Calu3 (cell line): ENCODE results near the gene CEACAM7. TPM values are rescaled to one million over a fixed set of nuclear protein-coding genes. Genes with fewer than 3 reads are reported as not detected.

Experiments used
- BruUV-seq: library from RNA; stranded (reverse); fragments of 400-500 nt; replicated peaks from 2 replicates; lab custom pipeline; 2021; lab: Mats Ljungman, UMichigan
- CTCF ChIA-PET: fragments of 300-600 bp; sonication (Branson Sonifier 250); formaldehyde crosslinking; loops from one replicate; lab custom pipeline; 2022; ENCODE audit warnings: antibody characterized with exemption; lab: Charles Lee
- DNase-seq: peaks from one replicate; pipeline ENCODE4 v3.0.0; 2022
- H3K27ac Mint-ChIP-seq: one replicate; pipeline ENCODE4 v1.8.0; 2022; ENCODE audit warnings: mixed read lengths; ENCODE audit not compliant: unreplicated experiment
- H3K27me3 Mint-ChIP-seq: one replicate; pipeline ENCODE4 v1.8.0; 2022; ENCODE audit warnings: mixed read lengths; ENCODE audit not compliant: unreplicated experiment
- H3K36me3 Mint-ChIP-seq: one replicate; pipeline ENCODE4 v1.8.0; 2022; ENCODE audit warnings: mild to moderate bottlenecking, moderate library complexity, mixed read lengths; ENCODE audit not compliant: insufficient read depth, unreplicated experiment
- H3K4me1 Mint-ChIP-seq: one replicate; pipeline ENCODE4 v1.8.0; 2022; ENCODE audit warnings: mild to moderate bottlenecking, low read depth, mixed read lengths; ENCODE audit not compliant: unreplicated experiment
- H3K4me3 Mint-ChIP-seq: one replicate; pipeline ENCODE4 v1.8.0; 2022; ENCODE audit warnings: mild to moderate bottlenecking, low read depth, moderate library complexity, mixed read lengths; ENCODE audit not compliant: unreplicated experiment
- H3K9me3 Mint-ChIP-seq: one replicate; pipeline ENCODE4 v1.8.0; 2022; ENCODE audit warnings: low read depth, mixed read lengths; ENCODE audit not compliant: unreplicated experiment
- intact Hi-C: fragments of 100-400 bp; cut with micrococcal nuclease; formaldehyde crosslinking; loops from one replicate; pipeline ENCODE4 v1.10.0; 2022; ENCODE audit not compliant: unreplicated experiment
- total RNA-seq: library from RNA; stranded (reverse); gene quantifications from 2 replicates; pipeline ENCODE4 v1.2.3, GENCODE V29; 2022
- TF ChIP-seq, protein P1 (sequence below): fragments of 200-600 bp; IDR thresholded peaks from one replicate; pipeline ENCODE4 v1.8.0; 2022; ENCODE audit warnings: antibody characterized with exemption; ENCODE audit not compliant: unreplicated experiment

Gene CEACAM7
- total RNA-seq, 1 experiment from 2014 or later: 5.9 TPM

DNA sequence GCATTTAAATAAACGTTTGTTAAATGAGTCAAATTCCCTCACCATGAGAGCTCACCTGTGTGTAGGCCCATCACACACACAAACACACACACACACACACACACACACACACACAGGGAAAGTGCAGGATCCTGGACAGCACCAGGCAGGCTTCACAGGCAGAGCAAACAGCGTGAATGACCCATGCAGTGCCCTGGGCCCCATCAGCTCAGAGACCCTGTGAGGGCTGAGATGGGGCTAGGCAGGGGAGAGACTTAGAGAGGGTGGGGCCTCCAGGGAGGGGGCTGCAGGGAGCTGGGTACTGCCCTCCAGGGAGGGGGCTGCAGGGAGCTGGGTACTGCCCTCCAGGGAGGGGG, 11.9 kb upstream of the CEACAM7 start:
- no peak overlapping the region for H3K4me3 Mint-ChIP-seq
- peak overlapping the region; percentile 55 for H3K27ac Mint-ChIP-seq
- DNase-seq: no peak
- peaks cover 4% of the 10 kb centered on the region for H3K27me3 Mint-ChIP-seq
- BruUV-seq: no TSS peak
- H3K9me3 Mint-ChIP-seq: no peaks in the 10 kb centered on the region
- TF ChIP-seq, protein P1, sequence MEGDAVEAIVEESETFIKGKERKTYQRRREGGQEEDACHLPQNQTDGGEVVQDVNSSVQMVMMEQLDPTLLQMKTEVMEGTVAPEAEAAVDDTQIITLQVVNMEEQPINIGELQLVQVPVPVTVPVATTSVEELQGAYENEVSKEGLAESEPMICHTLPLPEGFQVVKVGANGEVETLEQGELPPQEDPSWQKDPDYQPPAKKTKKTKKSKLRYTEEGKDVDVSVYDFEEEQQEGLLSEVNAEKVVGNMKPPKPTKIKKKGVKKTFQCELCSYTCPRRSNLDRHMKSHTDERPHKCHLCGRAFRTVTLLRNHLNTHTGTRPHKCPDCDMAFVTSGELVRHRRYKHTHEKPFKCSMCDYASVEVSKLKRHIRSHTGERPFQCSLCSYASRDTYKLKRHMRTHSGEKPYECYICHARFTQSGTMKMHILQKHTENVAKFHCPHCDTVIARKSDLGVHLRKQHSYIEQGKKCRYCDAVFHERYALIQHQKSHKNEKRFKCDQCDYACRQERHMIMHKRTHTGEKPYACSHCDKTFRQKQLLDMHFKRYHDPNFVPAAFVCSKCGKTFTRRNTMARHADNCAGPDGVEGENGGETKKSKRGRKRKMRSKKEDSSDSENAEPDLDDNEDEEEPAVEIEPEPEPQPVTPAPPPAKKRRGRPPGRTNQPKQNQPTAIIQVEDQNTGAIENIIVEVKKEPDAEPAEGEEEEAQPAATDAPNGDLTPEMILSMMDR: no peak
- CTCF ChIA-PET: interaction anchor here (0.7 to 2.7 kb wide), 8 partner anchors 9 to 95 kb away, joined by 3 to 27 read pairs (median 5); no protein-coding TSS in a partner anchor
- H3K4me1 Mint-ChIP-seq: peaks cover 26% of the 10 kb centered on the region
- H3K36me3 Mint-ChIP-seq: peaks cover 13% of the 10 kb centered on the region
- intact Hi-C loops: loop anchor here (2.0 kb wide), 1 partner anchor 47 kb away; no protein-coding TSS in a partner anchor

DNA sequence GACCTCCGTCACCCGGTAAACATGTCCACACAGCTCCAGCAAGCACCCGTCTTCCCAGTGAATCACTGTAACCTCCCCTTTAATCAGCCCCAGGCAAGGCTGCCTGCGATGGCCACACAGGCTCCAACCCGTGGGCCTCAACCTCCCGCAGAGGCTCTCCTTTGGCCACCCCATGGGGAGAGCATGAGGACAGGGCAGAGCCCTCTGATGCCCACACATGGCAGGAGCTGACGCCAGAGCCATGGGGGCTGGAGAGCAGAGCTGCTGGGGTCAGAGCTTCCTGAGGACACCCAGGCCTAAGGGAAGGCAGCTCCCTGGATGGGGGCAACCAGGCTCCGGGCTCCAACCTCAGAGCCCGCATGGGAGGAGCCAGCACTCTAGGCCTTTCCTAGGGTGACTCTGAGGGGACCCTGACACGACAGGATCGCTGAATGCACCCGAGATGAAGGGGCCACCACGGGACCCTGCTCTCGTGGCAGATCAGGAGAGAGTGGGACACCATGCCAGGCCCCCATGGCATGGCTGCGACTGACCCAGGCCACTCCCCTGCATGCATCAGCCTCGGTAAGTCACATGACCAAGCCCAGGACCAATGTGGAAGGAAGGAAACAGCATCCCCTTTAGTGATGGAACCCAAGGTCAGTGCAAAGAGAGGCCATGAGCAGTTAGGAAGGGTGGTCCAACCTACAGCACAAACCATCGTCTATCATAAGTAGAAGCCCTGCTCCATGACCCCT, 11.3 kb upstream of the CEACAM7 start:
- peaks cover 26% of the 10 kb centered on the region for H3K4me1 Mint-ChIP-seq
- DNase-seq: peak; percentile 52
- intact Hi-C loops: loop anchor here (2.0 kb wide), 1 partner anchor 47 kb away; no protein-coding TSS in a partner anchor
- H3K4me3 Mint-ChIP-seq: peak overlapping the region; percentile 7
- peak overlapping the region; percentile 55 for H3K27ac Mint-ChIP-seq
- CTCF ChIA-PET: interaction anchor here (0.6 to 2.7 kb wide), 20 partner anchors 7 to 1495 kb away, joined by 3 to 27 read pairs (median 5); partner anchors contain the start of gene CEACAM7
- TF ChIP-seq, protein P1: no peak
- no TSS peak for BruUV-seq
- no peaks in the 10 kb centered on the region for H3K9me3 Mint-ChIP-seq
- H3K36me3 Mint-ChIP-seq: peaks cover 13% of the 10 kb centered on the region
- no peaks in the 10 kb centered on the region for H3K27me3 Mint-ChIP-seq

DNA sequence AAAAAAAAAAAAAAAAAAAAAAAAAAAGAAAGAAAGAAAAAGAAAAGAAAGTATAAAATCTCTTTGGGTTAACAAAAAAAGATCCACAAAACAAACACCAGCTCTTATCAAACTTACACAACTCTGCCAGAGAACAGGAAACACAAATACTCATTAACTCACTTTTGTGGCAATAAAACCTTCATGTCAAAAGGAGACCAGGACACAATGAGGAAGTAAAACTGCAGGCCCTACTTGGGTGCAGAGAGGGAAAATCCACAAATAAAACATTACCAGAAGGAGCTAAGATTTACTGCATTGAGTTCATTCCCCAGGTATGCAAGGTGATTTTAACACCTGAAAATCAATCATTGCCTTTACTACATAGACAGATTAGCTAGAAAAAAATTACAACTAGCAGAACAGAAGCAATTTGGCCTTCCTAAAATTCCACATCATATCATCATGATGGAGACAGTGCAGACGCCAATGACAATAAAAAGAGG, 10.7 kb upstream of the CEACAM7 start:
- Mint-ChIP-seq H3K4me3 (peak overlapping the region; percentile 7), H3K27me3 (no peaks in the 10 kb centered on the region), H3K9me3 (no peaks in the 10 kb centered on the region), H3K4me1 (peaks cover 26% of the 10 kb centered on the region), H3K36me3 (peaks cover 13% of the 10 kb centered on the region), H3K27ac (peak overlapping the region; percentile 55)
- no TSS peak for BruUV-seq
- peak; percentile 55 for DNase-seq
- CTCF ChIA-PET: interaction anchor here (0.6 to 2.7 kb wide), 19 partner anchors 8 to 1495 kb away, joined by 3 to 27 read pairs (median 5); partner anchors contain the start of gene CEACAM7
- intact Hi-C loops: loop anchor here (2.0 kb wide), 1 partner anchor 48 kb away; no protein-coding TSS in a partner anchor
- TF ChIP-seq, protein P1: no peak

DNA sequence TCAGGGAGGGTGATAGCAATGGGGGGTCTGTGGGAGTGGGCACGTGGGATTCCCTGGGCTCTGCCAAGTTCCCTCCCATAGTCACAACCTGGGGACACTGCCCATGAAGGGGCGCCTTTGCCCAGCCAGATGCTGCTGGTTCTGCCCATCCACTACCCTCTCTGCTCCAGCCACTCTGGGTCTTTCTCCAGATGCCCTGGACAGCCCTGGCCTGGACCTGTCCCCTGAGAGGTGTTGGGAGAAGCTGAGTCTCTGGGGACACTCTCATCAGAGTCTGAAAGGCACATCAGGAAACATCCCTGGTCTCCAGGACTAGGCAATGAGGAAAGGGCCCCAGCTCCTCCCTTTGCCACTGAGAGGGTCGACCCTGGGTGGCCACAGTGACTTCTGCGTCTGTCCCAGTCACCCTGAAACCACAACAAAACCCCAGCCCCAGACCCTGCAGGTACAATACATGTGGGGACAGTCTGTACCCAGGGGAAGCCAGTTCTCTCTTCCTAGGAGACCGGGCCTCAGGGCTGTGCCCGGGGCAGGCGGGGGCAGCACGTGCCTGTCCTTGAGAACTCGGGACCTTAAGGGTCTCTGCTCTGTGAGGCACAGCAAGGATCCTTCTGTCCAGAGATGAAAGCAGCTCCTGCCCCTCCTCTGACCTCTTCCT, 9.3 kb upstream of the CEACAM7 start:
- no TSS peak for BruUV-seq
- DNase-seq: no peak
- no peak overlapping the region for H3K27ac Mint-ChIP-seq
- CTCF ChIA-PET: interaction anchor here (1.5 to 2.7 kb wide), 2 partner anchors 10 to 55 kb away, joined by 3 to 20 read pairs; no protein-coding TSS in a partner anchor
- H3K4me3 Mint-ChIP-seq: no peak overlapping the region
- H3K4me1 Mint-ChIP-seq: peaks cover 26% of the 10 kb centered on the region
- peaks cover 11% of the 10 kb centered on the region for H3K27me3 Mint-ChIP-seq
- H3K9me3 Mint-ChIP-seq: no peaks in the 10 kb centered on the region
- intact Hi-C loops: no loop called here
- TF ChIP-seq, protein P1: no peak
- peaks cover 13% of the 10 kb centered on the region for H3K36me3 Mint-ChIP-seq
